ENCODE results near the gene PCK1. TPM values are rescaled to one million over a fixed set of nuclear protein-coding genes. Genes with fewer than 3 reads are reported as not detected.

The PCK1 gene
- total and polyA plus RNA-seq, 2 of the 13 experiments (the other 11 are each of a cell fraction or from before 2014, with no cell fraction given), result 6.5 to 12.6 TPM

GRCh38 chr20:57557926-57558613 is 2.8 kb upstream of the PCK1 start (continued):
- 0 out of 2 replicates have a peak, but pooled peaks have one; percentile 2 for TF ChIP-seq ZNF569 (CRISPR knock-in tag; IDR thresholded peaks at IDR 0.05; ENCODE audit: borderline replicate concordance)
- no peak for TF ChIP-seq HCFC1 (IDR thresholded peaks at IDR 0.05; ENCODE audit: low read depth, low read length)
- TF ChIP-seq FOXJ3 (CRISPR knock-in tag; IDR thresholded peaks at IDR 0.05; ENCODE audit: borderline replicate concordance), result peak; percentile 1; the same call in 1 of the 2 replicates
- 0 out of 2 replicates have a peak, but pooled peaks have one; percentile 16 for TF ChIP-seq KDM6A (CRISPR knock-in tag; IDR thresholded peaks at IDR 0.05; ENCODE audit: low read depth)
- TF ChIP-seq ZNF749 (CRISPR knock-in tag; IDR thresholded peaks at IDR 0.05; ENCODE audit: borderline replicate concordance), result no peak
- TF ChIP-seq ZNF704 (CRISPR knock-in tag; IDR thresholded peaks at IDR 0.05; ENCODE audit: borderline replicate concordance), result no peak
- no peak for TF ChIP-seq ZNF256 (CRISPR knock-in tag; conservative IDR thresholded peaks at IDR 0.05)
- peak; percentile 74 for TF ChIP-seq ZNF629 (CRISPR knock-in tag; conservative IDR thresholded peaks at IDR 0.05)
- TF ChIP-seq ZNF740 (CRISPR knock-in tag; IDR thresholded peaks at IDR 0.05), result no peak
- TF ChIP-seq TCF7 (IDR thresholded peaks at IDR 0.05; ENCODE audit: low read depth), result no peak
- no peak for TF ChIP-seq KLF11 (CRISPR knock-in tag; IDR thresholded peaks at IDR 0.05)
- no peak for TF ChIP-seq ZSCAN31 (CRISPR knock-in tag; IDR thresholded peaks at IDR 0.05; ENCODE audit: low read depth)
- TF ChIP-seq KDM1A (CRISPR knock-in tag; IDR thresholded peaks at IDR 0.05), result no peak
- no peak for TF ChIP-seq SRY (CRISPR knock-in tag; IDR thresholded peaks at IDR 0.05)
- no peak for TF ChIP-seq ZNF260 (CRISPR knock-in tag; IDR thresholded peaks at IDR 0.05; ENCODE audit: borderline replicate concordance, low read depth)
- TF ChIP-seq HDAC1 (CRISPR knock-in tag; IDR thresholded peaks at IDR 0.05), result 0 out of 2 replicates have a peak, but pooled peaks have one; percentile 8
- TF ChIP-seq NCOA1 (CRISPR knock-in tag; IDR thresholded peaks at IDR 0.05), result no peak
- no peak for TF ChIP-seq MYC (CRISPR knock-in tag; IDR thresholded peaks at IDR 0.05; ENCODE audit: borderline replicate concordance)
- TF ChIP-seq HOXA5 (CRISPR knock-in tag; IDR thresholded peaks at IDR 0.05), result no peak
- TF ChIP-seq PRDM15 (CRISPR knock-in tag; IDR thresholded peaks at IDR 0.05), result peak; percentile 97
- 0 out of 2 replicates have a peak, but pooled peaks have one; percentile 51 for TF ChIP-seq ZNF552 (CRISPR knock-in tag; IDR thresholded peaks at IDR 0.05; ENCODE audit: borderline replicate concordance)
- TF ChIP-seq IRF2 (CRISPR knock-in tag; IDR thresholded peaks at IDR 0.05), result no peak
- no peak for TF ChIP-seq NFE2L2 (IDR thresholded peaks at IDR 0.05; ENCODE audit: low read length)
- no peak for TF ChIP-seq ZNF563 (CRISPR knock-in tag; IDR thresholded peaks at IDR 0.05)
